Measurements from ENCODE around the gene CD7.

Gene CD7

DNA sequence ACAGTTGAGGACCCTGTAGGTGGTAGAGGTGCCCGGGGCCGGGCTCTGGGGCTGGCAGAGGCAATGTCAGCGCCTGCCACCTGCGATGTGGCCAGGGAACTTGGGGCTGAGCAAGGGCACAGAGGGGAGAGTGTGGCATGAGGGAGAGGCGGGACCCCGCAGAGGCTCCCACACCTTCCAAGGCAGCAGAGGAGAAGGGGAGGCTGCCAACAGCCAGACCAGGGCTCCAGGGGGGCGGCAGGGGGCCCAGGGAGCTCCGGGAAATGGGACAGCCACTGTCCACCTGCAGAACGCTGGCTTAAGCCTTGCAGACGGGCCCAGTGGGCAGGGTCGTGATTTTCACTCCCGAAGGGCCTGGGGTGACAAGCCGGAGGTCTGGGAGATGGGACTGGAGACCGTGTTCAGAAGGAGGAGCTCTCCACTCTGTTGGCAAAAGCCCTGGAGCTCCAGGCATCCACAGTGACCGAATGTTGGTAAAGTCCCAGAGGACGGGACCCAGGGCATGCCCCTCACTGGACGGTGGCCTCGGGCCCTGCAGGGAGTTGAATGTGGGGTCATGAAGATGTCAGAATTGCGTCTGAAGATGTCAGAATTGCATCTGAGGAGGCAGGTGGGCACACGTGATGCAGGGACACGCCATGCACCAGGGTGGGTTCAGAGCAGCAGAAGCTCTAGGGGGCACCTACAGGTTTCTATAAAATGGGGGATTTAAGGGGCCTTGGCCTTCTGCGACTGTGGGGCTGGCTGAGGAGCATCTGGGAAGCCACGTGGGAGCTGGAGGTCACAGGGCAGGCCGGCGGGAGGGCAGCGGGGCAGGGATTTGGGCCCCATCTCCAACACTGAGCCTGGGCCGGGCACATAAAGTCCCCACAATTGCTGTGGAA, 18.6 kb downstream of the CD7 start:
- DNase-seq (ENCODE audit: low read depth in 2 of 2): no peak

DNA sequence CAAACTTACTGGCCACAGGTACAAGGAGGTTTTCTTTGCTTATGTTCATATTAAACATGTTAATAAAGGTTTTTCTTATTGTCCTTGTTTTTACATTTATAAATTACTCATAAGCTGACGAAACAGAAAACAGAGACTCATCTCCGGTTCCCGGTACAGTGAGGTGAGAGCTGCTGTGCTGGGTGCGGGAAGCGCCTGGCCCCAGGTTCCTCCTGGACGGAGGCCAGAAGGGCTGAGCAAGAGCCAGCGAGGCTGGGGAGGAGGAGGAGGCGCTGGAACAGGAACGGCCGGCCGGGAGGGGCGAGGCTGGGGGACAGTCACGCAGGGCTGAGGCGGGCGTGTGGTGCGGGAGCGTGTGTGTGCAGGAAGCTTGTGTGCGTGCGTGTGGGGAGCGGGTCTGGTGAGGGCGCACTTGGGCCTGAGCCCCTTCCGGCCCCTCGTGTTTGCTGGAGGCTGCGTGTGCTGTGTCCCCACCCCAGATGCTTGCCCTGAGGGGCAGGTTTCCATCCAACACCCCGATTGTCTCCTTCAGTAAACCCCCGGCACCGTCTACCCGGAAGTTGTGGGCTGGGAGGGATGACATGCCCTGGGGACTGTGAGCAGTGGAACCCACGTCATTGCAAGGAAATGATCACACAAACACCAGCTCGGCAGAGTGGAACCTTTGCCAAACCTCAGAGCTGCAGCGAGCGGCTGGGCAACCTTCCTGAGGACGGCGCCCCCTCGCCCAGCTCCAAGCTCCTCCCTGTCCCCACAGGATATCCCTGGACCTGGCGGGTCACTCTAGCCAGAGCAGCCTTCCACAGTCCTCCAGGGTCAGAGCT, 19.5 kb downstream of the CD7 start:
- peak; percentile 78 to 79 for DNase-seq (ENCODE audit: low read depth in 2 of 2)

DNA sequence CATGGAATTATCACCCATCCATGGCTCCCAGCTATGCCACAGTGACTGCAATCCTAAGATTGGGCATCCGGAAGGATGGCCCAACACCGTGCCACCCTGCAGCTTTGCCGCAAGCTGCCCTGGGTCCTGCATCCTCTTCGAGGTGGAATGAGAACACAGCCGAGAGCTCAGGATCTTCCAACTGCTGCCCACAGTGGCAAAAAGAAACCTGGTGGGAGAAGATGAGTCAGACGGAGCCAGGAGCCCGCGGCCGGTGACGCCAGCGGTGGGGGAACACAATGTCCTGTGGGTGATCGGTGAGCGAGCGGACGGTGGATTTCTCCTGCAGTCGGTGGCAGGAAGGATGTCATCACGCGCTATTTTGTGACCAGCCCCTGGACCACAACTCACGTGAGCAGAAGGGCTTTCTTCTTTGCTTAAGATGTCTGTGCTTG, 20.1 kb downstream of the CD7 start:
- peak; percentile 62 to 86 for DNase-seq (ENCODE audit: low read depth in 2 of 2)

DNA sequence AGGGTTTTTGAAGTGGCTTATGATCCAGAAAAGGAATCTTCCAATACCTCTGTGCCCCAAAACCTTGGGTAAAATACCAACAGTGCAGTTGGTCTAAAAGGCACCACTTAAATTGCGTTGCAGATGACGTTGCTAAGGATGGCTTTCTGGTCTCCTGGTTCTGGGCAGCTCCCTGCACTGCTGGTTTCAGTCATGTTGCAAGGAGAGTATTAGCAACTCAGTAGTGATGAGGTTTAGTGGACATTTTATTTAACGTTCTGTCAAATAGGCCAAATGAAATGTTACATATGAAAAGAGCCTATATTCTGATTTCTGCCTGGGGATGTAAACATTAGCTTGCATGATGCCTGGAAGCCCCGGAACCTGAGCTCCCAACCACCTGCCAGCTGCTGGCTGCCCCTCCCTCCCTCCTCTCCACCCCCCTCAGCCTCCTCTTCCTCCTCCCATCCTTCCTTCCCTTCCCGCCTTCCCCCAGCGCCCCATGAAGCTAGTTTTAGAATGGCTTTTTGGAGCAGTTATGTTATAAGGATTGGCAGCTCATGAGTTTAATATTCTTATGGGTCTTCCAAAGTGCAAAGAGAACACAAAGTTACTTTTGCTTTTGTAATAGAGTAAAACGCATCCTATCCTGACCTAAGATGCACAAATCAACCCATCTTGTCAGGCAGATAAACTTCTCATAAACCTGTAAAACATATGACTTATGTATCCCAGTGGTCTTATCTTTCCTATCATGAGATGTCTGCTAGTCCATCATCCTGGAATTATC, 20.7 kb downstream of the CD7 start:
- DNase-seq (ENCODE audit: low read depth in 2 of 2): no peak

DNA sequence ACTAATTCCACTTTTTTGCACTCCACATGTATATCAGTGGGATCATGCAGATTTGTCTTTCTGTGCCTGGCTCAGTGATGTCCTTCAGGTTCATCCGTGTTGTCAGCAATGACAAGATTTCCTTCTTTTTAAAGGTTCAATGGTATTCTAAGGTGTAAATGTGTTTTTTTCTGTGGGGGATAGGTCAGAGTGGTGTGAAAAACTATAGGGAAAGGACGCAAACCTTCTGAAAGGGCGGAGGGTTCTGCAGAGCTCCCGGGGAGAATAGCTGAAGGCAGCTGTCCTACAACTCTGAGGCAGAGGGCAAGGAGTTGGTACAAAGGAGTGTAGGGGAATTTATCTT, 22.0 kb downstream of the CD7 start:
- DNase-seq (ENCODE audit: low read depth in 2 of 2): no peak

DNA sequence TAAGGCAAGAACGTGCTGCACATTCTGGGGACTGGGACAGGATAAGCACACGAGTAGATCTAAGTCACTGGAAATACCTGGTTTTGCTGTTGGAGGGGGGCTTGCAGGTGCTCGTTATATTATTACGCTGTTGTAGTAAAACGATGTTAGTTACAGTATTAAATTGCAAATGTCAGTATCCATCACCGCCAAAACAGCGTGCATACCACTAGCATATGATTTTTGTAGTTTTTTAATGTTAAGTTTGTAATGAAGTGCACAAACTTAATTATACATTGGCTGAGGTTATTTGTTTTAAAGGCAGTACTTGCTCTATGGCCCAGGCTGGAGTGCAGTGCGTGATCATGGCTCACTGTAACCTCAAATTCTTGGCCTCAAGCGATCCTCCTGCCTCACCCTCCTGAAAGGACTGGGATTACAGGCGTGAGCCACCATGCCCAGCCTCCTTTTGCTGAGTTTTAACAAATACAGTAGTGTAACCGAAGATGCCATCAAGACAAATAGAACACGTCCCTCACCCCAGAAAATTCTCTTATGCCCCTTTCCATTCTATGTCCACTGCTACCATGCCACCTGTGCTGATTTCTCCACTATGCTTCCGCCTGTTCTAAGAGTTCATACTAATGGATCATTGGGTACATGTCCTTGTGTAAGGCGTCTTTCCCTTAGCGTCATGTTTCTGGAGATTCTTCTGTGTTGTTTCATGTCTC, 23.2 kb downstream of the CD7 start:
- DNase-seq (ENCODE audit: low read depth in 2 of 2): no peak

DNA sequence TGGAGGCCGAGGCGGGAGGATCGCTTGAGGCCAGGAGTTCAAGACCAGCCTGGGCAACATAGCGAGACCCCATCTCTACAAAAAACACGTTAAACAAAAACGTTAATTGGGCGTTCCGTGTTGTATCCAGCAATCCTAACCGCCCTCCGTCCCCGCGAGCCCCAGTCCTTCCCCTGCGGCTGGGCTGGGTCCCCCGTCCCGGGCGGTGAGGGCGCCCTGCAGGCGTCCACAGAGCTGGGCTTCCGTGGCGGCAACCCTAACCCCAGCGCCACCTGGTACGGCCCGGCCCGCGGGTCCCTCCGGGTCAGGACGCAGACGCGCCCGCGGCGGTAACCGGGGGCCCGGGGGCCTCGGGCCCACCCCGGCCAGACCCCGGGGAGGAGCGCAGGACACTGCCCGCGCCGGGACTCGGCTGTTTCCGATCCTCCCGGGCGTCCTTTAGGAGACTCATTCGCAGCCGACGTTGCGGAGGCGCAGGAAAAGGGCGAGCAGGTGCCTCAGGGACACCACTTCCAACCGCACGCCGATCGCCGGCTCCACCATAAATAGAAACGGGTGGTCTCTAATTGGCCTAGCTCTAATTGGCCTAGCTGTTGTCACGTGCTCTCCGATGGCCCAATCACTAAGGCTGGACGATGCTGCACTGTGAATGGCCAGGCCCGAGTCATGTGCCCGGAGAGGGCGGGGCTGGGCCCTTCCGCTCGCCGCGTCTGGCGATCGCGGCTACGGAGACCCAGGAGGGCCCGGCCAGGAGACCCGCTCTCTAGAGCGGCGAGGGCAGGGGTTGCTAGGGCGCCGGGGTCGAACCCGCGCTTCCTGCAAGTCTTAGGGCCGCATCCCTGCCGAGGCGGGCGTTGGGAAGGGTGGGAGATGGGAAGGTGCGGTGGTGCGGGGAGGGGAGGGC, 24.9 kb downstream of the CD7 start:
- DNase-seq (ENCODE audit: low read depth in 2 of 2): peak; percentile 84 to 85

DNA sequence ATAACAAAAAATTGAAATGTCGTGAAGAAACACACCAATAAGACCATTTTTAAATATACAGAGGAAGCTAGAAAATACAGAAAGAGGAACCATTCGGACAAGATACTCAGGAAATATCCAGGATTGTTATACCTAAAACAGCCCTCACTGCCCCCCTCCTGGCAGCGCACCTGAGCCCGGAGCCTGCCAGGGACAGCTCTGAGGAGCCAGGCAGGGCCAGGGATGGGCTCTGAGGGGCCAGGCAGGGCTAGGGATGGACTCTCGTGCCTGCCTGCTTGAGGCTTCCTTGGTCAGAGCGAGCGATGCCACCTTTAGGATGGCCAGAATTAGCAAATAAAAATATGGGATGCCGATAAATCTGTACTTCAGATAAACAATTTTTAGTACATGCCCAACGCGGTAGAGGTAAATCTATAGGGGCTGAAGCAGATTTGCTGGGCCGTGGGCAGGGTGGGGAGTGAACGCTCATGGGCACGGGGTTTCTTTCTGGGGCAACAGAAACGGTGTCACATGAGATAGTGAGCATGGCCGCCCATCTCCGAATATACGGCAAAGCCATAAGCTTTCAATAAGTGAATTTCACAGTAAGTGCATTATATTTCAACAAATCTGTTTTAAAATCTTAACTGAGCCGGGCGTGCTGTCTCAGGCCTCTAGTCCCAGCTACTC, 25.7 kb downstream of the CD7 start:
- DNase-seq (ENCODE audit: low read depth in 2 of 2): no peak

DNA sequence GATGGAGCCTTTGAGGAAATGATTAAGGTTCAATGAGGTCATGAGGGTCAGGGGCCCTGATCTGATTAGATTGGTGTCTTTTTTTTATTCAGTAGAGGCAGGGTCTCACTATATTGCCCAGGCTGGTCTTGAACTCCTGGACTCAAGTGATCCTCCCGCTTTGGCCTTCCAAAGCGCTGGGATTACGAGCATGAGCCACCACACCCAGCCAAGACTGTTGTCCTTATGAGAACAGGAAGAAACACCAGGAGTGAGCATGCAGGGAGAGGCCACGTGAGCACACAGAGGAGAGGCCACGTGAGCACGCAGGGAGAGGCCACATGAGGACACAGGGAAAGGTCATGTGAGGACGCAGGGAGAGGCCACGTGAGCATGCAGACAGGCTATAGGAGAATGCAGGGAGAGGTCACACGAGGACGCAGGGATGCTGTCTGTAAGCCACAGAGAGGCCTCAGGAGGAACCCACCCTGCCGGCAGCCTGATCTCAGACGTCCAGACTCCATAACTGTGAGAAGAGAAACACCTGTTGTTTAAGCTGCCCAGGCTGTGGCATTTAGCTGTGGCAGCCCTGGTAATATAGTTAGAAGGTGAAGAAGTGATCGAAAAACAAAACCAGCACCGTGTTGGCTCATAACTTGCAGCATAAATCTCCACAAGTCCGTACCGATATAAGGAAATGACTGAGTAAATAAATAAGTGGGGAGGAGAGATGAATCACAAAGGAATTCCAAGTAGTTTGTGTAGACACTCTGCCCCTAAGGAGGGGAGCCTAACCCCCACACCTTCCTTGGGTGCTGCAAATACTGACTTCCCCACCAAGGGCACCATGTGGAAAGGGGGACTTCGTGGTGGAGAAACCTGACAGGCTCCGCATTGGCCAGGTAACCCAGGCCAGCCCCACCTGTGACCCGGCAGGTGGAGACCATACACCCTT, 29.3 kb downstream of the CD7 start:
- DNase-seq (ENCODE audit: low read depth in 2 of 2): no peak

DNA sequence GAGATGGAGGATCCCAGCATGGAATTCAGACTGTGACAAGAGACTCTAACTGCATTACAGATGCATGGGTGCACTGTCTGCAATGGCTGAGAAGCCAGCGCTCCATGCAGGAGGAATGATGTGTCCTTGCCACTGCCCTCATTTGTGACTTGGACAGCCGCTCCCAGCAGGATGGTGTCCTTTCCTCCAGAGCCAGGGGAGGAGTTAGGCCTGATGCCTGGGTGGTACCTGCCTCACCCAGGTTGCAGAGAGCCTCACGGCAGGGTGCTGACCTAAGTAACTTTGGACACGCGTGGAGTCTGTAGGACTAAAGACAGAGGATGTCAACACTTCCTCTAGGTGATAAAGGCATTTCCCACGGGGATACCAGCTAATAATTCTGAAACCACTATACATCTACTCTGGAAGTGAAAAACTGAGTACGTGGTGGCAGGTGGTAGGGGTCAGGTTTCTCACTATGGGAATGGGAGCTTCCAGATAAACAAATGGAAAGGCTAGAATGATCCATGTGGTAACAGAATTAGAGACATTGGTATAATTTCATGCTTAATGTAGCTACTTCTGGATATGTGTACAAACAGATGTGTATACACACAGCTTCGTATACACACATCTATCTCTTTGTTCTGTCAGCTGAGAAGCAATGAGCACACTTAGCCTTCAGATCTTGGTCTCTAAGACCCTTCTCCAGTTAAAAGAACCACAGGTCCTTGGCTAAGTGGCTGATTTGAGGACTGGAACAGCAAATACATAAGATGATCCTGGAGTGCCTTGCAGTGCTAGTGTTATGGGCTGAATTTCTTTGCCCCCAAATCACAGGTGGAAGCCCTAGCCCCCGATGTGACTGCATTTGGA, 30.2 kb downstream of the CD7 start:
- DNase-seq (ENCODE audit: low read depth in 2 of 2): no peak

DNA sequence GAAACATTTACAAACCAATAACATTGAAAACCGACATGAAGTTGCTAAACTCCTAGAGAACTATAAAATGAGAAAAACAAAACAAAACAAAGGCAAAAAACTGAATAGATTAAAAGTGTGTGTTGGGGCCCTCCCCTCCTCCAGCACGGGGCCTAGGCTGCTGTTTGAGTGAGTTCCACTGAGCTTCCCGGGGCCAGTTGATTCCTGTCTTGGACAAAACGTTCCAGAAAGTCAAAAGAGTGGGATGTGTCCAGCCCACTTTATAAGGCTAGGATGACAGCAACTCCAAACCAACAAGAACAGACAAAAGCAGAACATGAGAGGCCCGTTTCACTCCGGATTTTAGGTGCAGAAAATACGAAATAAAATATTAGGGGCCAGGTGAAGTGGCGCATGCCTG, 32.3 kb downstream of the CD7 start:
- DNase-seq (ENCODE audit: low read depth in 2 of 2): no peak

DNA sequence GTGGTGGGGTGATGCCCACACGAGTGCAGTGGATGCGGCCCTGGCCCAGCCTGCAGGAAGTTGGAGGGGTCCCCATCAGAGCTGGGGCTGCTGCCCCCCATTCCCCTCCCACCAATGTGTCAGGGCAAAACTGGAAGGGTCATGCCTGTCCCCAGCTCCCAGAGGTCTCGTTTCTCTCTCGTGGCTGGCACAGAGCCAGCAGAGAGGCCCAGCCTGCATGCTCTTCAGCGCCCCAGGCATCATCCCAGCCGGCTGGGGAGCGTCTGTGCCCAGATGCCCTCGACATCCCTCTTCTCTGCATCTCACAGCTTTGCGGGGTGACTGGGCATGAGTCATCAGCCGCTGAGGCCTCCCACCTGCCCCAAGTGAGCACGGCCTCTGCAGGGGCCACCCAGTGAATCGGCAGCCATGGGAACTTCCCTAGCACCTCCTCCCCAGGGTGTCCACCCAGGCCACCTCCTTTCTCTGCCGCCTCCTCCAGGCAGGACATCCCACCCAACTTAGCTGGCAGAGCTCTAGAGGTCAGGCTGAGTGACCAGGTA, 34.1 kb downstream of the CD7 start:
- DNase-seq (ENCODE audit: low read depth in 2 of 2): peak in 1 of 2 donors; percentile 35

DNA sequence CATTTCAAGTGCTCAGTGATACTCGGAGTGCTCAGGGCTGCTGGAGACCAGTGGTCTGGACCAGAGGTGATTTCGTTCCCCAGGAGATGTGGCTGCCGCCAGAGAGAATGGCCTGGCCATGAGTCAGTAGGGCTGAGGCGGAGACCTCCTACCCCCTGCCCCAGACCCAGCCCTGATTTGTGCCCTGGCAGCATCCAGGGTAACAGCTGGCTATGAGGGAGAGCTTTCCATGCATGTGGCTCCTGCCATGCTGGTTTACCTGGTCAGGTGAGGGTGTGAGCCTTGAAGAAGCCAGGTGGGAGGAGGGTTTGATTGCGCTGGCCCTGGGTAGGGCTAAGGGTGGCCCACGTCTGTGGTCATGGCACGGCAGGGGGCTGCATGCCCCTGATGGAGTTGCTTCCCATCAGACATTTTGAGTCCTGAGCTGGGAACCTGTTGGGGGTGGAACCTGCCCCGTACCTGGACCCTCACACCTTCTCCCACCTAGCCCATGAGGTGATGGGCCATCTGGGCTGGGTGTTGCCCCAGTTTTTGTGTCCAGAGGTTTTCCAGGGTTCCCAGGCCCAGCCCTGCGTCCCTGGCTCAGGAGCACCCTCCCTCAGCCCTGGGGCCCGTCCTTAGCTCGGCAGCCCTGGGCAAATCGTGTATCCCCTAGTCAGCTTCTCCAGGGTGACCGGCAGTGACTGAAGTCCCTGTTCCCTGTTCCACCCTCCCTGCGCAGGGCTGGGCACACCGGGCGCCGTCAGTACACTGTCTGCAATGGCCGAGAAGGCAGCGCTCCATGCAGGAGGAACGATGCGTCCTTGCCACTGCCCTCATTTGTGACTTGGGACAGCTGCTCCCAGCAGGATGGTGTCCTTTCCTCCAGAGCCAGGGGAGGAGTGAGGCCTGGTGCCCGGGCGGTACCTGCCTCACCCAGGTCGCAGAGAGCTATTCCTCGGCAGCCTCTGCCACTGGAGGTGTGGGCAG, 34.9 kb downstream of the CD7 start:
- DNase-seq (ENCODE audit: low read depth in 2 of 2): no peak

DNA sequence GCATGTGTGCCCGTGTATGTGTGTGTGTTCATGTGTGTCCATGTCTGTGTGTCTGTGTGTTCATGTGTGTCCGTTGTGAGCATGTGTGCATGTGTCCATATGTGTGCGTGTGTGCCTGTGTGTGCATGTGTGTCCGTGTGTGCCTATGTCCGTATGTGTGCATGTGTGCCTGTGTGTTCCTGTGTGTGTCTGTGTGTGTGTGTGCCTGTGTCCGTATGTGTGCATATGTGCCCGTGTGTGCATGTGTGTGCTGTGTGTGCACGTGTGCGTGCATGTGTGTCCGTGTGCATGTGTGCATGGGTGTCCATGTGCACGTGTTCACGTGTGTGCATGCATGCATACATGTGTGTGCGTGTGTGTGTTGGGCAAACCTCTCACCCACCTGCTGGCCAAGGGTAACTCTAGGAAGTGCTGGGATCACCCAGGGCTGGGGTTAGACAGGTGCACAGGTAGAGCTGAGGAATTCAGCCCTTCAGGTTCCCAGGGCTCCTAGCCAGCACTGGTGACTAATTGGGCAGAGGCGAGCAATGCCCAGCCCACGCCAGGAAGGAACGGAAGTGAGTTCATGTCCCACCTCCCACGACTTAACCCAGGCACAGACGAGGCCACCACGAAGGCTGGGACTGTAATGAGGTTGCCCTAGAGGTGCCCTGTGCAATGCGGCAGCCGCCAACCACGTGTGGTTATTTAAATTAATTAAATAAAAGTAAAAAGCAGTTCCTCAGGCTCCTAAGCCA, 35.7 kb downstream of the CD7 start:
- DNase-seq (ENCODE audit: low read depth in 2 of 2): peak; percentile 29 to 41

DNA sequence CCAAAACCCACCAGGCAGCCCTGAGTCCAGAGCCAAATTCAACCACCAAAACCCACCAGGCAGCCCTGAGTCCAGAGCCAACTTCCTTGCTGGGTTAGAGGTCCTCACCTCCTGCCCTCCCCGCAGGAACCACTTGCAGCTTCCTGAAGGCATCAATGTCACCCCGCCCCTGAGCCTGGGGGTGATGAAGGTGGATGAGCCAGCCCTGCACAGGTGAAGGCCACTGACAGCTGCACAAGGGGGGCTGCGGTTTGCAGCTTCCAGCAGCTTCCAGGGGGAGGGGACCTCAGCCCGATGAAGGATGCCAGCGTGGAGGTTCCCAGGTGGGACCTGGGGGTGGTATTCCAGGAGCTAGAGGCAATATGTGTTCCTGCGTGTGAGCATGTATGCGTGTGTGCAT, 36.3 kb downstream of the CD7 start:
- DNase-seq (ENCODE audit: low read depth in 2 of 2): no peak

DNA sequence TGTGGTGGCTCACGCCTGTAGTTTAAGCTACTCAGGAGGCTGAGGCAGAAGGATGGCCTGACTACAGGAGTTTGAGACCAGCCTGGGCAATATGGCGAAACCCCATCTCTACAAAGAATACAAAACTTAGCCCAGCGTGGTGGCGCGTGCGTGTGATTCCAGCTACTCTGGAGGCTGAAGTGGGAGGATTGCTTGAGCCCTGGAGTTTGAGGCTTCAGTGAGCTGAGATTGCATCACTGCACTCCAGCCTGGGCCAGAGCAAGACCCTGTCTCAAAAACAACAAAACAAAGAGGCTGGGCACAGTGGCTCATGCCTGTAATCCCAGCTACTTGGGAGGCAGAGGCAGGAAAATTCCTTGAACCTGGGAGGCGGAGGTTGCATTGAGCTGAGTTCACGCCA, 36.9 kb downstream of the CD7 start:
- no peak for DNase-seq (ENCODE audit: low read depth in 2 of 2)

All from activated CD4-positive, alpha-beta T cell treated with anti-CD3 and anti-CD28 coated beads for 24 hours (primary cell).